ENCODE data around the gene TBRG4. TPM values are rescaled to one million over a fixed set of nuclear protein-coding genes. Genes with fewer than 3 reads are reported as not detected.

The TBRG4 gene
- total and polyA plus RNA-seq, 5 donors from 2014 or later = 42.6 to 54.3 (median 46.6) TPM

GRCh38 chr7:45092931-45093235 is 18.6 kb downstream of the TBRG4 start:
- Histone ChIP-seq H3K4me3 (ENCODE audit: low read depth, low read length) (no peak overlapping the region), H3K27me3 (ENCODE audit: control insufficient read depth, insufficient read depth, low read length) (no peaks in the 10 kb centered on the region), H3K9me3 (ENCODE audit: control insufficient read depth in 2 of 2, low read length in 2 of 2) (no peaks in the 10 kb centered on the region), H3K36me3 (ENCODE audit: control insufficient read depth, insufficient read depth, low read length) (peaks cover 1% of the 10 kb centered on the region), H3K4me1 (ENCODE audit: control insufficient read depth, insufficient read depth, low read length, poor library complexity, severe bottlenecking) (peaks cover 15% of the 10 kb centered on the region), H3K27ac (ENCODE audit: insufficient read depth, low read length, poor library complexity, severe bottlenecking) (no peak overlapping the region)
- peaks cover 26% of the 10 kb centered on the region for H3K27me3 Mint-ChIP-seq
- H3K36me3 Mint-ChIP-seq = peaks cover 5% of the 10 kb centered on the region
- no peak for DNase-seq
- H3K9me3 Mint-ChIP-seq = peaks cover 0 to 8% (median 1%) of the 10 kb centered on the region in 7 donors
- H3K4me3 Mint-ChIP-seq = no peak overlapping the region
- peaks cover 0 to 15% (median 0%) of the 10 kb centered on the region in 4 donors for H3K4me1 Mint-ChIP-seq
- no peak overlapping the region for H3K27ac Mint-ChIP-seq
- ATAC-seq (ENCODE audit: low read depth in 2 of 2) = no peak

- no peak for DNase-seq
- Histone ChIP-seq H3K9me3 (ENCODE audit: control insufficient read depth in 2 of 2, low read length in 2 of 2) (no peaks in the 10 kb centered on the region), H3K36me3 (ENCODE audit: control insufficient read depth, insufficient read depth, low read length) (no peaks in the 10 kb centered on the region), H3K27ac (ENCODE audit: insufficient read depth, low read length, poor library complexity, severe bottlenecking) (no peak overlapping the region), H3K4me3 (ENCODE audit: low read depth, low read length) (no peak overlapping the region), H3K27me3 (ENCODE audit: control insufficient read depth, insufficient read depth, low read length) (no peaks in the 10 kb centered on the region), H3K4me1 (ENCODE audit: control insufficient read depth, insufficient read depth, low read length, poor library complexity, severe bottlenecking) (peaks cover 15% of the 10 kb centered on the region)
- H3K27ac Mint-ChIP-seq = no peak overlapping the region
- H3K9me3 Mint-ChIP-seq = peaks cover 0 to 8% (median 1%) of the 10 kb centered on the region in 7 donors
- no peak overlapping the region for H3K4me3 Mint-ChIP-seq
- peaks cover 5% of the 10 kb centered on the region for H3K36me3 Mint-ChIP-seq
- H3K27me3 Mint-ChIP-seq = peaks cover 27% of the 10 kb centered on the region
- peaks cover 0 to 15% (median 0%) of the 10 kb centered on the region in 4 donors for H3K4me1 Mint-ChIP-seq
- no peak for ATAC-seq (ENCODE audit: low read depth in 2 of 2)
Observed at GRCh38 chr7:45092100-45092930, 19.2 kb downstream of the TBRG4 start.

- H3K36me3 Mint-ChIP-seq = peaks cover 5% of the 10 kb centered on the region
- Histone ChIP-seq H3K36me3 (ENCODE audit: control insufficient read depth, insufficient read depth, low read length) (no peaks in the 10 kb centered on the region), H3K9me3 (ENCODE audit: control insufficient read depth in 2 of 2, low read length in 2 of 2) (no peaks in the 10 kb centered on the region), H3K27me3 (ENCODE audit: control insufficient read depth, insufficient read depth, low read length) (no peaks in the 10 kb centered on the region), H3K4me1 (ENCODE audit: control insufficient read depth, insufficient read depth, low read length, poor library complexity, severe bottlenecking) (peaks cover 15% of the 10 kb centered on the region), H3K4me3 (ENCODE audit: low read depth, low read length) (no peak overlapping the region), H3K27ac (ENCODE audit: insufficient read depth, low read length, poor library complexity, severe bottlenecking) (no peak overlapping the region)
- H3K4me1 Mint-ChIP-seq = peaks cover 0 to 12% (median 0%) of the 10 kb centered on the region in 4 donors
- ATAC-seq (ENCODE audit: low read depth in 2 of 2) (peak; percentile 22 to 33), DNase-seq (peak; percentile 33 to 65 (median 50))
- peaks cover 31% of the 10 kb centered on the region for H3K27me3 Mint-ChIP-seq
- H3K27ac Mint-ChIP-seq = peak overlapping the region in 2 of 3 donors; percentile 51 to 52
- H3K9me3 Mint-ChIP-seq = peaks cover 0 to 8% (median 1%) of the 10 kb centered on the region in 7 donors
- peak overlapping the region; percentile 27 to 76 (median 54) for H3K4me3 Mint-ChIP-seq
Observed at GRCh38 chr7:45089341-45089891, 22.1 kb downstream of the TBRG4 start.

GRCh38 chr7:45088821-45089340 is 22.6 kb downstream of the TBRG4 start, which contains the start of gene NACAD:
Gene NACAD, minus strand, starts transcription at chr7:45088969. Its CDS starts 75 bp downstream, at chr7:45088894.
- H3K27ac ChIP-seq (ENCODE audit: insufficient read depth, low read length, poor library complexity, severe bottlenecking) = no peak within 1 kb of the TSS
- Mint-ChIP-seq H3K27me3 (peaks cover 31% of the 10 kb centered on the region), H3K4me3 (peak within 1 kb of the TSS; percentile 44 to 90 (median 70)), H3K27ac (peak within 1 kb of the TSS in 2 of 3 donors; percentile 51 to 52), H3K4me1 (peaks cover 0 to 12% (median 0%) of the 10 kb centered on the region in 4 donors), H3K9me3 (peaks cover 0 to 8% (median 1%) of the 10 kb centered on the region in 7 donors), H3K36me3 (peaks cover 5% of the 10 kb centered on the region)
- no peaks in the 10 kb centered on the region for H3K27me3 ChIP-seq (ENCODE audit: control insufficient read depth, insufficient read depth, low read length)
- ATAC-seq (ENCODE audit: low read depth in 2 of 2) (no peak), DNase-seq (no peak)
- H3K4me3 ChIP-seq (ENCODE audit: low read depth, low read length) = no peak within 1 kb of the TSS
- no peaks in the 10 kb centered on the region for H3K9me3 ChIP-seq (ENCODE audit: control insufficient read depth in 2 of 2, low read length in 2 of 2)
- peaks cover 15% of the 10 kb centered on the region for H3K4me1 ChIP-seq (ENCODE audit: control insufficient read depth, insufficient read depth, low read length, poor library complexity, severe bottlenecking)
- H3K36me3 ChIP-seq (ENCODE audit: control insufficient read depth, insufficient read depth, low read length) = no peaks in the 10 kb centered on the region

GRCh38 chr7:45088146-45088701 is 23.3 kb downstream of the TBRG4 start:
- no peaks in the 10 kb centered on the region for H3K9me3 ChIP-seq (ENCODE audit: control insufficient read depth in 2 of 2, low read length in 2 of 2)
- DNase-seq (no peak), ATAC-seq (ENCODE audit: low read depth in 2 of 2) (no peak)
- peaks cover 5% of the 10 kb centered on the region for H3K36me3 Mint-ChIP-seq
- no peak overlapping the region for H3K27ac Mint-ChIP-seq
- no peaks in the 10 kb centered on the region for H3K36me3 ChIP-seq (ENCODE audit: control insufficient read depth, insufficient read depth, low read length)
- peaks cover 0 to 12% (median 0%) of the 10 kb centered on the region in 4 donors for H3K4me1 Mint-ChIP-seq
- peaks cover 31% of the 10 kb centered on the region for H3K27me3 Mint-ChIP-seq
- H3K27me3 ChIP-seq (ENCODE audit: control insufficient read depth, insufficient read depth, low read length) = no peaks in the 10 kb centered on the region
- H3K4me1 ChIP-seq (ENCODE audit: control insufficient read depth, insufficient read depth, low read length, poor library complexity, severe bottlenecking) = peaks cover 15% of the 10 kb centered on the region
- H3K27ac ChIP-seq (ENCODE audit: insufficient read depth, low read length, poor library complexity, severe bottlenecking) = no peak overlapping the region
- peak overlapping the region in 3 of 4 donors; percentile 52 to 90 (median 56) for H3K4me3 Mint-ChIP-seq
- H3K9me3 Mint-ChIP-seq = peaks cover 0 to 5% (median 0%) of the 10 kb centered on the region in 7 donors
- H3K4me3 ChIP-seq (ENCODE audit: low read depth, low read length) = no peak overlapping the region

- no peaks in the 10 kb centered on the region for H3K9me3 ChIP-seq (ENCODE audit: control insufficient read depth in 2 of 2, low read length in 2 of 2)
- no peak overlapping the region for H3K4me3 ChIP-seq (ENCODE audit: low read depth, low read length)
- H3K4me1 ChIP-seq (ENCODE audit: control insufficient read depth, insufficient read depth, low read length, poor library complexity, severe bottlenecking) = peaks cover 15% of the 10 kb centered on the region
- peak overlapping the region in 2 of 3 donors; percentile 15 to 52 for H3K27ac Mint-ChIP-seq
- peaks cover under 1% of the 10 kb centered on the region for H3K36me3 Mint-ChIP-seq
- peak overlapping the region in 2 of 4 donors; percentile 52 to 56 for H3K4me3 Mint-ChIP-seq
- H3K4me1 Mint-ChIP-seq = peaks cover 0 to 12% (median 0%) of the 10 kb centered on the region in 4 donors
- H3K9me3 Mint-ChIP-seq = peaks cover 0 to 1% (median 0%) of the 10 kb centered on the region in 7 donors
- no peaks in the 10 kb centered on the region for H3K36me3 ChIP-seq (ENCODE audit: control insufficient read depth, insufficient read depth, low read length)
- H3K27me3 Mint-ChIP-seq = peaks cover 29% of the 10 kb centered on the region
- ATAC-seq (ENCODE audit: low read depth in 2 of 2) (no peak), DNase-seq (no peak)
- no peaks in the 10 kb centered on the region for H3K27me3 ChIP-seq (ENCODE audit: control insufficient read depth, insufficient read depth, low read length)
- no peak overlapping the region for H3K27ac ChIP-seq (ENCODE audit: insufficient read depth, low read length, poor library complexity, severe bottlenecking)
Observed at GRCh38 chr7:45087301-45088145, 24.0 kb downstream of the TBRG4 start.

All from CD4-positive, CD25-positive, alpha-beta regulatory T cell (primary cell).